HG03432 (cell line): Measurements from ENCODE around the gene TEDC1.

Experiments used
- ATAC-seq: cut with Tn5 transposase; IDR thresholded peaks from one replicate; pipeline ENCODE4 v1.9.1; 2021; ENCODE audit warnings: mild to moderate bottlenecking, moderate library complexity; ENCODE audit not compliant: unreplicated experiment

Gene TEDC1

GRCh38 chr14:105456736-105457617 lies 34.1 kb upstream of the TEDC1 start:
- no peak for ATAC-seq

- no peak for ATAC-seq
Measured at GRCh38 chr14:105458010-105458409, 33.0 kb upstream of the TEDC1 start.

GRCh38 chr14:105458571-105458970 lies 32.5 kb upstream of the TEDC1 start:
- no peak for ATAC-seq

- ATAC-seq: no peak
Measured at GRCh38 chr14:105460116-105460515, 30.9 kb upstream of the TEDC1 start.

GRCh38 chr14:105460616-105461015 lies 30.4 kb upstream of the TEDC1 start:
- ATAC-seq: no peak

- ATAC-seq: no peak
Measured at GRCh38 chr14:105461903-105462302, 29.1 kb upstream of the TEDC1 start.

GRCh38 chr14:105464501-105464900 lies 26.5 kb upstream of the TEDC1 start:
- no peak for ATAC-seq

- ATAC-seq: no peak
Measured at GRCh38 chr14:105465209-105466031, 25.6 kb upstream of the TEDC1 start.

- ATAC-seq: no peak
Measured at GRCh38 chr14:105466531-105467248, 24.4 kb upstream of the TEDC1 start.

- ATAC-seq: no peak
Measured at GRCh38 chr14:105467249-105467941, 23.7 kb upstream of the TEDC1 start.

GRCh38 chr14:105467942-105468471 lies 23.0 kb upstream of the TEDC1 start:
- ATAC-seq: no peak

- ATAC-seq: no peak
Measured at GRCh38 chr14:105468621-105469241, 22.3 kb upstream of the TEDC1 start.

GRCh38 chr14:105469456-105470349 lies 21.3 kb upstream of the TEDC1 start:
- no peak for ATAC-seq

- ATAC-seq: no peak
Measured at GRCh38 chr14:105470350-105471296, 20.4 kb upstream of the TEDC1 start.

- ATAC-seq: no peak
Measured at GRCh38 chr14:105471297-105471821, 19.7 kb upstream of the TEDC1 start.

- ATAC-seq: no peak
Measured at GRCh38 chr14:105471823-105472485, 19.1 kb upstream of the TEDC1 start.

GRCh38 chr14:105472486-105472991 lies 18.5 kb upstream of the TEDC1 start:
- ATAC-seq: no peak
